ENCODE measurements around the gene GINS1.

GINS1 gene

DNA sequence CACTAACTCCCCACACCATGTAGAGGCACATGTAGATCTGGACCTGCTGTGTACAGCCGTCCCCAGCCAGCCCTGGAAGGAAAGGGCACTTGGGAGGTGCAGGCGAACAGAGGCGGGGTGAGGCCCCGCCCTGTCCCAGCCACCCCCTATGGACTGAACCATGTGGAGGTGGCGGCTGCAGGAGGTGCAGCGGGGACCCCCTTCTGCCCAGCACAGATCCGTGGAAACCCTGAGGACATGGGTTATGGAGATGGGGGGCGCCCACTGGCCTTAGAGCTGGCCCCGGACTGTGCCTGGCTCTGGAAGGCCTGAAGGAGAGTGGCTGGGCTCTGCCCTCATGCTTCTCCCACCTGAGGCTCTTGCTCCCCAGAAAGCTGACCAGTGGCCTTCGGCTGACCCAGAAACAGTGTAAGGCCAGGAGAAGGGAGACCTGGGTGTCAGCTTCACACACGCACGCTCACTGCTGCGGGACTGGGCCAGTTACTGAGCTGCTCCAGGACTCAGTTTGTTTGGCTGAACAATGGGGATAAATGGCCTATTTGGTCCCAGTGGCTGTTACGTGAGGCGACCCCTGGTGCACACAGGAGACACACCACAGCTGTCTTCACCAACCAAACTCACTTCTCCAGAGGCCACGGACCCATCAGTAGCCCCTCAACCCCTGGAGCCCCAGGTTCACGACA is 87.2 kb downstream of the GINS1 start:
- no peak overlapping the region for H3K4me3 ChIP-seq (ENCODE audit: low read length)
- TF ChIP-seq ZNF274 (IDR thresholded peaks at IDR 0.05; ENCODE audit: low read depth, low read length) = no peak

DNA sequence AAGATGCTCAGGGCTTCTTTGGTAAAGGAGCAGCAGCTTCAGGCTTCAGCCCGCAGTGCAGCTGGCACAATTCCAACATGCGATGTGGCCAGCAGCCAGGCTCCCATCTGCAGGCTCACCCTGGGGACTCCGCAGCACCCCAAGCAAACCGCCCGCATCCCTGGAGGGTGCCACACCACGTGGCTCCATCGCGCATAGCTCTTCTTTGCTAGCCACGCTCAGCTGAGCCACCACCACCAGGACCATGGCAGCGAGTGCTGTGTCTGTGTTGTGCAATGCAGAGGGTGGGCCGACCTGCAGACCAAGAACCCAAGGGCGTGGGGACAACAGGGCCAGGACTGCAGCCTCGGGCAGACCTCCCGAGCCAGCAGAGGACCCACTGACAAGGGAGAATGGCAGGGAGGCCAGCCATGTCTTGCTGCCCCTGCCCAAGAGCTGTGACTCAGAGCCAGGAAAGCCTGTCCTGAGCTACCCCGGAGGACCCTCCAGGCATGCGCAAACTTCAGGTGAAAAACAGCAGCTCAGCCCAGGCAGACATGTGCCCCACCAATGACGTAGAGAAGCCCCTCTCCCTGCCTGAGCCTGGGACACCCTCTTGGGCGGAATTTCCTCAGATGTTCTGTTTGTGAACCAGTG is 87.8 kb downstream of the GINS1 start:
- H3K4me3 ChIP-seq (ENCODE audit: low read length) = no peak overlapping the region
- no peak for TF ChIP-seq ZNF274 (IDR thresholded peaks at IDR 0.05; ENCODE audit: low read depth, low read length)

DNA sequence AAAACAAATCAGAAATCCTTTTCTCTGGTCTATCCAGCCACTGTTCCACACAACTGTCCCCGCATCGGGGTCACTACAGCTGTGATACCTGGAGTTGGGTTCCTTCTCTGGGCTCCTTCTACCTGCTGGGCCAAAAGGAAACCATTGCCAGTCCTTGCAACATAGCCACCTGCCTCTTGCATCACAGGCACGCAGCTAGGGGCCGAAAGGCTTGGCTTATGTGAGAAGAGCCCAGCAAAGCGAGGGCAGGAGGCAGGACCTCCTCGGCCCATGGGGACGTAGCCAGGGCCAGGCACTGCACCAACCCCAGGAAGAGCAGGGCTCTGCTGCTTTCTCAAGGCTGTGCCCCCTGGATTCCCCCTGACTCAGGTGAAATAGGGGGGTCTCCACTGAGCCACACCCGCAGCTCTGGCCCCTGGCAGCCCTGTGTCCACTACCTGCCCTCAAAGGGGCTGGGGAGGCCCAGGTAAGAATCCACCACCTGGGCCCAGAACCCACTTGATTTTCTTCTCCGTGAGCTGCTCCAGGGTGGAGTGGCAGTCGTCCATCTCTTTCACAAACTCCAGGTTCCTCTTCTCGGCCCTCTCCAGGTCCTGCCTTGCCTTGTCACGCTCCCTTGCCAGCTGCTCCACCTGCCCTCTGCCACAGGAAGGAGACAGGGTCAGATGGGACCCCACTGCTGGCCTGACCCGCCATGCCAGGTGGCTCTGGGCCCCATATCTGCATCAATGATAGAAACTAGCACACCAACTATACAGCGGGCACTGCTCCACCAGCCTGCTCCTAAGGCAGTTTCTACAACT is 88.9 kb downstream of the GINS1 start:
- H3K4me3 ChIP-seq (ENCODE audit: low read length) = no peak overlapping the region
- TF ChIP-seq ZNF274 (IDR thresholded peaks at IDR 0.05; ENCODE audit: low read depth, low read length) = no peak

DNA sequence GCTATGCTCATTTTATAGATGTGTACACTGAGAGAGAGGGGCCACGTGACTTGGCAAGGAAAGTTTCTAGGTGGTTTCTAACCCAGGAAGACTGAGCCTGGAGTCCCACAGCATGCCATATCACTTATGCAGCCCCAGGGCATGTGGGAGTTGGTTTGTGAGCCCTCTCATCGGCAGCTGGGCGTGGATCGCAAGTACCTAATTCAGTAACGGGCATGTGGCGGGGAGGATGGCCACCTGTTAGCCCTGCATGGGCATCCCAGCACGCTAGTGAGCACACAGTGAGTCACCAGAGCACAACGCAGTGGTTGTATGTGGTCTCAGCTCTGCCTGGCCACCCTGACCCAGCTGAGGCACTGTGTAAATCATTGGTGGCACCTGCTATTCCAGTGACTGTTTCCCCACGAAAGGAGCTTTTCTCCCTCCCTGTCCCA is 89.5 kb downstream of the GINS1 start:
- no peak for TF ChIP-seq ZNF274 (IDR thresholded peaks at IDR 0.05; ENCODE audit: low read depth, low read length)
- no peak overlapping the region for H3K4me3 ChIP-seq (ENCODE audit: low read length)

DNA sequence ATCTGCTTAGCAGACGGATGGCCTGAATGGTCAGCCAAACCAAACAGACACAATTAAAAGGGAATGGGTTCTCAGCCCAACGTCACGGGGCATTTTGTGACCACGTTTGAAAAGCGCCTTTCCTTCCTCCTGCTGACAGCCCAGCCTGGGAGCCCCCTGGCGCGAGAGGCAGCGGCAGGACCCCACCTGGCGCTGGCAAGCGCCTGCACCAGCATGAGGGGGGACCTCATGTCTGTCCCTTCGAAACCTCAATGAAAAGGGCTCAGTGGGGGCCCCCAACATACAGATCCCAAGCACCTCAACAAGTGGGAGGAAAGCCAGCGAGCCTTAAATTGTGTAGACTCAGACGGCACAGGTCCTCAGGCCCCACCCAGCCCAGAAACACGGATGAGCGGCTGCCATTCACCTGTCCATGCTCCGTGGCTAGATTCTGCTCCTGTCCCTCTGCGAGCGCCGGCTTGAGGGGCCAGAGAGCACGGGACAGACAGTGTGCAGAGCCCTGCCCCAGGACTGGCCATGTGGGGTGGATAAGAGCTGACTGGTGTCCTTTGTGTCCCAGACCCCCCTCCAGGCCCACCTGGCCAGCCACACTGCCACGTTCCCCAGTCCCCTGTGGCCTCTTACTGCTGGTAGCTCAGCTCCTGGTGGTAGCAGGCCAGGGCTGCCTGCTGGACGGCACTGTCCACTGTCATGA is 90.3 kb downstream of the GINS1 start:
- no peak for TF ChIP-seq ZNF274 (IDR thresholded peaks at IDR 0.05; ENCODE audit: low read depth, low read length)
- no peak overlapping the region for H3K4me3 ChIP-seq (ENCODE audit: low read length)
